HUDEP-2 (cell line): ENCODE measurements around the gene DAAM1.

ENCODE experiments used
- DNase-seq, 76 experiments: peaks; one replicate each; lab custom pipeline; 2025; ENCODE audit not compliant: unreplicated experiment in 76 of 76; lab: John Stamatoyannopoulos, UW

Gene DAAM1

DNA sequence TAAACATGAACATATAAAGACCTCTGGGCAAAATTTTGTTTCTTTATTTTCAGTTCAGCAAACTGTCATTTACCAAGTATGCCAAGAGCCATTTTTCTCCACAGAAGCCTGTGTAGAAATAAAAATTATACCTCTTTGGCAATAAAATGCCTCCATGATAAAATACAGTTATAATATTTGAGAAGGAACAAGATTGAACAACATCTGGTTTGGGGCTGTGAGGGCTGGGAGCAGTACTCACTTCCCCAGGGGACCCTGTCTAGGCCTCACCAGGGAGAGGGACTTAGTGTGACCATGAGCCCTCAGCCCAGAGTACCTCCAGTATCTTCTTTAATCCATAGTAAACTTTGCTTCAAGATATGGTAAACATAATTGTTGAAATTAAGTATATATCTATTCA lies 65.1 kb downstream of the DAAM1 start:
- no peak for DNase-seq

GRCh38 chr14:59254146-59254910 lies 65.9 kb downstream of the DAAM1 start:
- peak in 52 of 76 experiments; percentile 3 to 57 (median 28) for DNase-seq

DNA sequence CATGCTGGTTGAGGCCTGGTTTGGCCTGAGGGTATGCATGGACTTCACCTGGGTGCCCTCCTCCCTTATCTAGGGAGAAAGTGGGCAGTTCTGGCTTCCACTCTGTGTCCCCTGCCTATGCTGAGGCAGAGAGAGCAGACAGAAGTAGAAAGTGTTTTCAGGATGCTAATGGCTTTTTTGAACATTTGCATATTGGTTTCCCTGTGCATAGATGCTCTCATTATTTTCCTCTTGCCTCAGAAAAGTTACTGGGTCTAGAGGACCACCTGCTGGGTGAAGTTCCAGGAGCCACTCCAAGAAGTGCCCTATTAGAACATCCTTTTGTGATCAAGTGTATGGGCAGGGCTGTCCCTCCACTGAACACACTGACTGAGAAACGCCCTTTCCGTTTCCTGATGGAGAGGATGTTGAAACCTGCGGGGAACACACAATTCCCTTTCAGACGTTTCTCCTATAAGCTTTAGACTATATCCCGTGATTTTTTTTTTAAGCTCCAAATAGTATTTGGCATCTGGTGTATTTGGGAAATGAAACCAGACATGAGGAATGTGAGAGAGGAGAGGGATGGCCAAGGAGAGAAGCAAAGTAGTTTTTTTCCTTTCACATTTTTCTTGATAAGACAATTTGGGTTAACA lies 66.6 kb downstream of the DAAM1 start:
- no peak for DNase-seq

GRCh38 chr14:59256331-59256730 lies 67.9 kb downstream of the DAAM1 start:
- no peak for DNase-seq

DNA sequence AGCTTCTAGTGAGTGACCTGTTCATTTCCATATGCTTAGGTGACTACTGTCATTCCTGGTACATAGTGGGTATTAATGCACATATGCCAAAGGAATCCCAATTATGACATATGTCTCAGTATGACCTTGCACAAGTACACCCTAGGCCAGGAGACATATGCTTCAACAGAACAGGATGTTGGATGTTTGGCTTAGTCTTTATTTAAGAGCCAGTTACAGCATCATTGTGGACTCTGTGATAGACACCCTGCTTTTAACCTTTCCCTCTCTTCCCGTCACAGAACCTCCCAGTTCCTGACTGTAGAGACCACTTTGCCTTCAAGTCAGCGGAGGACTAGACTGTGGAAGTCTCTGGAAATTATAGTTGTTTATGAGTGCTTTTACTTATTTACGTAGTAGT lies 72.9 kb downstream of the DAAM1 start:
- DNase-seq, result no peak

DNA sequence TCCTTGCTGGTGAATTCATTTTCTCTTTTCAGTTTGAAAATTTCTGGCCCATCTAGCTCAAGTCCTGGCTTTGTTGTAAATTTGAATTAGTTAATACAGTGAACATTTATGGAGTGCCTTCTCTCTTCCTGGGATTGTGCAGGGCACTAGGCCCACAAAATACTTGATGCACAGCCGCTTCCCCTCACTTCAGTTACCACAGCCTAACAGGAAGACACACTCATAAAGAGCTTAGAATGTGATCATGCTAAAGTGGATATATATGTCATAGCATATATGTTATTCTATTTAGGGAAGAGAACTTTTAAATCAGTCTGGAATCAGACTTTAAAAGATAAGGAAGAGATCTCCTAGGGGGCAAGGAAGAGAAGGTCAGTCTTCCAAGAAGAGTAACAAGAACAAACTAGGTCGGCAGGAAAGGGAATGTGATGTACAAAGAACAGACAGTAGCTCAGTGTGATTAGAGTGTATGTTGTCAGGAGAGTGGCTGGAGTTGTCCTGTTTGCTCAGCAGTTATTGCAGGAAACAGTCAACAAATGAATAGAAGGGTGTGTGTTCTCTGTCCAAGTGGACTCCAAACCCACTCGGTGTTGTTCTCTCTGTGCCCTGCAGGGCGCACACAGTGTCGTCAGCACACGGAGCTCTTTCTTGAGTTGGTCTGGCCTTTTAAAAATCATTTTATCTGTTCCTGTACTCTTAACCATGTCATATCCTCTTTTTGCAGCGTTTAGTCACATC lies 74.4 kb downstream of the DAAM1 start:
- no peak for DNase-seq

DNA sequence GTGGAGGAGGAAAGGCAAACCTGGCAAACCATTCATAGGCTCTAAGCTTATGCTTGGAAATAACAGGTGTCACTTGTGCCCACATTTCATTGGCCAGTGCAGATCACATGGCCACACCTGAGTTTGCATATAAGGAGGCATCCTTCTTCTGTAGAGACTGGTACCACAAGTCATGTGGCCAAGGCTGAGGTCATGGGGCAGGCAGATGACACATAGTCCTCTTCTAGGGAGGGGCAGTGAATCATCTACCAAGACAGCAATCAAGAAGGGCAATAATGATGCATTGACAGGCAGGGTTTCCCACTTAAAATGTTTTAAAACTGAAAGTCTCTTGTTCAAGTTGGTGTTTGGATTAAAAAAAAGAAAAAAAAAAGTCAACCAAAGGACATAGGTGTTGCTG lies 77.3 kb downstream of the DAAM1 start:
- DNase-seq, result peak in 6 of 76 experiments; percentile 5 to 24 (median 9)

- DNase-seq, result no peak
These were observed 78.6 kb downstream of the DAAM1 start for GRCh38 chr14:59267046-59267445.

GRCh38 chr14:59268011-59268410 lies 79.5 kb downstream of the DAAM1 start:
- DNase-seq, result no peak

DNA sequence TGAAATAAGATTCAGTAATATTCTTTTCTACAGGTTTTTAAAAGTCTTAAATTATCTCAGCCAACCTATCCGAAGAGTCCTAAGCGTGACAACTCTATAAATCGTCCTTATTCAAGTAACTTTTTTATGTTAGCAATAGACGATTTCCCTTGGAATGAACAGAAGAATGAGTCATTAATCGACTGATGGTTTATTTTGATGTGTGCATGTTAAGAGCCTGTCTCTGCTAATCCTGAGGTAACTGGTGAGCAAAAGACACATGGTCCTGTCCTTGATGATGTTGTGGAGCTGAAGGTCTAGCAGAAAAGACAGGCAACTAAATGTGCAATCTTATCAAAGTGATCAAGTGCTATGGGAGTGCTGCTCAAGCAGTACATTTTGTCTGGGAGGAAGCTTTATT lies 80.4 kb downstream of the DAAM1 start:
- no peak for DNase-seq

GRCh38 chr14:59269466-59269865 lies 81.0 kb downstream of the DAAM1 start:
- no peak for DNase-seq

DNA sequence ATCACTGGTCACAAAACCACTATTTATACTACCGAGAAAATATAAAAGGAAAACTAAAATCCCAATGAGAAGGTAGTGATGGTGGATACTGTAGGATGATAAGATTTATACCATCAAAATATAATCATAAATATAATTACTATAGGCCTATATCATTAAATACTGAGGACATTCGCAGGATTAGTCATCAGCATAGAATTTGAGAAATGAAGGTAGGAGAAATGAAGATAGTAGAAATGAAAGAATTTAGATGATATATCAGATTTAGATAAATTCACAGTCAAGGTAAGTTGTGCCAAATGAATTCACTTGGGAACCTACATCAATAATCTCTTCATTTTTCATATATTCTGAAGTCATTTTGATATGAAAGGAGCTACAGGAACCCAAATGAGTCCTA lies 82.8 kb downstream of the DAAM1 start:
- DNase-seq, result no peak

DNA sequence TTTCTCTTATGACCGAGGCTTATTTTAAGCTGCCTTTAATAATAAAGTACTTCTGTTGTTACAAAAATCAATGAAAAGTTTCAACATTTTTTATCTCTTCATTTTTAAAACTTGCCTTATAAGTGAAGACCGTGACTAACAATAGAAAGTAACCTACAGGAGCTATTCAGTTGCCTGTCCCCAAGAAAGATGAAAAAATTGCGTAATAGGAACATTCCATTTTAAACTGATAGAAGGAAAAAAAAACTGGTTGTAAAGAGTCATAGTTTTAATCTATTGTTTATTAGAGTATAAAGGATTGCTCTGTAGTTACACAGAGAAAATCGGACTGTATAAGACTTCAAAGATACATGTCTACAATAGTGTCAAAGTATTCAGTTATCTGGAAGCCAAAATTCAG lies 83.3 kb downstream of the DAAM1 start:
- DNase-seq, result no peak

- DNase-seq, result no peak
These were observed 84.2 kb downstream of the DAAM1 start for GRCh38 chr14:59272633-59273032.

DNA sequence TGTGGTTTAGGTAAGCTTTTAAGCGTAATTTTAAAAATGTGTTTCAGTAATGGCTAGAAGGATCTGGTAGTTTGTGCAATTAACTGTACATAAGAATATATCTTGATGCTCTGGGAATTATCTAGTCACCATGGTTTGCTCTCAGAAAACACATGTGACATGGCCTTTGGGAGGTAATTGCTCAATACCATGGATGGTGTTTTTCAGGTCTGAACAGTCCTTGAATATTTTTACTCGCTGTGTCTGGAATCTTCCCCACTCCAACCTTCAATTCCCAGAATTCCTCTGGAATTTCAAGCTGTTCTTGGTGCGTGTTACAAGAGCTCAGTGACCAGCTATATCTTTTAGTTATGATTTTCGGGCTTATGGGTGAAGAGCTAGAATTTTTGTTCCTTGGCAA lies 85.3 kb downstream of the DAAM1 start:
- DNase-seq, result no peak

- DNase-seq, result peak in 16 of 76 experiments; percentile 2 to 40 (median 9)
These were observed 86.5 kb downstream of the DAAM1 start for GRCh38 chr14:59274991-59275391.

- DNase-seq, result peak in 17 of 76 experiments; percentile 7 to 60 (median 22)
These were observed 87.2 kb downstream of the DAAM1 start for GRCh38 chr14:59275668-59276067.

DNA sequence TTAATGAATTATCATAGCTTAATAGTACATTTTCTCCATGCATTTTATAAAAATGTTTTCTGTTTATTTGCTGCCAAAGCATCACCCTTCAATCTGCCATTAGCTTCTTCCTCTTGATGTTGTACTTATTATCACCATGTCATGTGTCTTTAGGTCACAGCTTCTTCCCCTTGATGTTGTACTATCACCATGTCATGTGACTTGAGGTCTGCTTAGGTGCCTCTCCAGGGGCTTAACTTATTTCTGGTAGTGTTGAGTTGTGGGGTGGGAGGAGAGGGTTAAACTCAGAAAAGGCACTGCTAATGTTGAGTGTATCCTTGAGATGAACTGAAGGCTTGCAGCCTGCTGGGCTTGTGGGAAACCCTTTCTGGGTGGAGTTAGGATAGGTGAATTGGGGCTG lies 87.8 kb downstream of the DAAM1 start:
- peak in 1 of 76 experiments; percentile 3 for DNase-seq

DNA sequence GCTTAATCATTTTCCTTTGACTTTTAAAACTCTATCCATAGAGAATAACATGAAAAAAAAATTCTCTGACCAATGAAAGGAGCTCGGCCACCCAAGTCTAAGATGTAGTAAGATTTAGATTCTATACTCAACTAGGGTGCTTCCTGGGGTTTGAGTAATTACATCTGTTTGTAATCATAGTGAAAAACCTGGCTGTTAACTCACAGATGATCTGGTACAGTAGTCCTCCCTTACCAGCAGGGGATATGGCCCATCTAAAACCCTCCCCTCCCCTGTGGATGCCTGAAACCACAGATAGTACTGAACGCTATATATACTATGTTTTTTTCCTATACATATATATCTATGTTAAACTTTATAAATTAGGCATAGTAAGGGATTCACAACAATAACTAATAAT lies 89.2 kb downstream of the DAAM1 start:
- peak in 3 of 76 experiments; percentile 3 to 17 (median 12) for DNase-seq

GRCh38 chr14:59278111-59278510 lies 89.6 kb downstream of the DAAM1 start:
- DNase-seq, result peak in 15 of 76 experiments; percentile 1 to 54 (median 12)

DNA sequence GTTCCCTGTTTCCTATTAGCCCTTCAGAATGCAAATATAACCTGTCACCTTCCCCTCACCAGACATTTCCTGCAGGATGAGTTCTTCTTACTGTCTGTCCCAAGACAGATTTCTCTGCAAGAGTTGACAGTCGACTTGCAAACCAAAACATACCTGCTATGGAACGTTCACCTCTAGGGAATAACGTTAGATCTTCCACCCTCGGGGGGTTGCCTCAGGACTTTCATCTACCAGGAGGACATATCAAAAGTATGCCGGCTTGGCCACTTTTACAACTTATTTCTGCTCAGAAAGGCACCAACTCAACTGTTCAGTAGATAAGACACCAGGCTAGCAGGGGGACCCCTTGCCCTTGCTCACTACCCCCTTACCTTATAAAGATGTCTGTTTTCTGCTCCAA lies 92.5 kb downstream of the DAAM1 start:
- DNase-seq, result no peak
